HG02981 (cell line): ENCODE results near the gene DHX29.

ENCODE experiments used
- ATAC-seq: cut with Tn5 transposase; IDR thresholded peaks from one replicate; pipeline ENCODE4 v1.9.1; 2021; ENCODE audit warnings: mild to moderate bottlenecking, moderate library complexity; ENCODE audit not compliant: unreplicated experiment

DHX29 gene

DNA sequence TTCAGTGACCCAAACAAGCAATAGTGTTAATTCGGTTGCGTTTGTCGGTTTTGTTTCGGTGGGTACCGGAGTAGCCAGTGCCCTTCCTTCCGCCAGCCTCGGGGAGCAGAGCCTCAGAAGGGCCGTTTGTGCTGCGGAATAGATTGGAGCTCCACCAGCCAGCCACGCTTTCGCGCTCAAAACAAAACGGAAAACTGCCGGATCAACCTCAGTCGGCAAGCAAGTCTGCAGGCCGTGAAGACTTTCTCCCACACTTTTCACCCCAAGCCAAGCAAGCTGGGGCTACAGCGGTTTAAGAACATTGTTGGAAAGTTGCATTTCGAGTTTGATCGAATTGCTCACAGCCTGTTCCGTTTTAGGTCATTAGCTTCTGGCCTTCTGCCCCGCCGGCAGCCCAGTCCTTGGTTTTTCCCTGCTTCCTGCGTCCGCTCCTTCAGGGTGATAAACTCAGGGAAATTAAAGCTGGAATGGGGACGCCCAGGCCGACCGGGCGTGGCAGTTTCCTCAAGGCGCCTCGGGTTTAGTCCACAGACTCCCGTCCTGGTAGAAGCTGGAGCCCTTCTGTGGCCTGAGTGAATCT is 73.3 kb downstream of the DHX29 start:
- ATAC-seq = no peak

DNA sequence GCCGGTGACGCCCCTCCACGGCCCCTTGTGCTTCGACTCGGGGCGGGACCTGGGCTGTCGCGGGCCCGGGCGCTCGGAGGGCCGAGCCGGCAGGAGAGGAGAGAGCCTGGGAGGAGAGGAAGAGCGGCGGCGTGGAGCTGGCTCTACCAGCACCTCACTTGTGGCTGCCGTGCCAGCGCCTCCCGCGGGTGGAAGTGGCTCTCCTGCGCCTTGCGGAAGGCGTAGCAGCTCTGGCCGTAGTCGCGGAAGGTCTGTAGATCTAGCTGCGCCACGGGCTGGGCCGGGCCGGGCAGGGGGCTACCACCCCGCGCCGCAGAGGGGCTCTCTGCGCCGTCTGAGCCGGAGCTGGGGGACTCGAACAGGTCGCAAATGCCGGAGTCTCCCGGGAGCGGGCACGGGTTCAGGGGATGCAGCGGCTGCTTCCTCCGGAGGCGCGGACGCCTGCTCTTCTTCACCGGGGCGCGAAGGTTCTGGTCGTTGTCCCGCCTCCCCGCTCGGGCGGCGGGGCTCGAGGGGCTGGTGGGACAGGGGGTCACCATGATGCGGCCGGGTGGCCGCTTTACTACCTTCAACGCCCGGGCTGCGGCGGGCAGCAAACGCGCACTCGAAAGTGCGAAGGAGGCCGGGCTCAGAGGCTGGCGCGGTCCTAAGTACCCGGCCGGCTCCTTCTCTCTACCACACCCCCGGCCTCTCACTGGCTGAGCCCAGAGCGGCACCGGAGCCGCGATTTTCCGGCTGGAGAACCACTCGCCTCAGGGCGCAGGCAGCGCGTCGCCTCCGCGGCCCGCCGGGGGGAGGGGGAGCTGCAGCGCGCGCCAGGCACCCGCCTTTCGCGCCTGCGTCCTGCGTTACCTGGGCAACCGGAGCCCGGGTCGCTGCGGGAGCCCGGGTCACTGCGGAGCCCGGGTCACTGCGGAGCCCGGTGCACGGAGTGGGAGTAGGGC is 74.2 kb downstream of the DHX29 start, which contains the start of gene CCNO:
CCNO (minus strand) TSS at position 624 of the 944 bp plus-strand sequence; CDS start at position 539, 85 bp downstream.
- peak; percentile 48 for ATAC-seq

DNA sequence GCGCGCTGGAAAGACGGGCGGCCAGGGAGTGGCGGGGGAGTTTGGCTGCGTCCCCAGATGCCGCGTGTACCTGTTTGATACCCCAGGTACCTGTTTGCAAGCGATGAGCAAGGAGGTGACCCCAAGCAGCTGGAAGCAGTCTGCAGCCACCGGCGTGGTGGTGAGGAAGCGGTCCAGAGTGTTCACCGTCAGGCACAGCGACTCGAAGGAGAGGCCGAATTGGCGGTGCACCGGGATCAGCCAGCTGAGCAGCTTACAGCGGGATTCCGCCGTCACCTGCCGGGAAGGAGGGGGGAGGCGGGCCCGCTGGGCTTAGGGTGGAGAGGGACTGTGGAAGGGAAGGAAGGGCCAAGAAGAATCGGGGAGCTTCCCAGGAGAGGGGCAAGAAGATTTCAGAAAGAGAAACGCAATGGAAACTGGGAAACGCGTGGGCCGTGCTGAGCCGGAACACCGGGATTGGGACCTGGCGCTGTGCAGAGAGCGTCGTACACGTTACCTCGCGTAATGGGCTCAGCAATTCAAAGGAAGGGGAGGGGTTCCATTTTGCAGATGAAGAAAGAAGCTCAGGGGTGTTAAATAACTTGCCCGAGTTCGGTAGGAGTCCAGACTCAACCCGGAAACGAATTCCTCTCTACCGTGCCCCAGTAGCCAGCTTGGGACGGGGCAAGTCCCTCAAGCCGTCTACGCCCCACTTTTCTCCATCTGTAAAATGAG is 75.1 kb downstream of the DHX29 start:
- peak; percentile 5 for ATAC-seq

DNA sequence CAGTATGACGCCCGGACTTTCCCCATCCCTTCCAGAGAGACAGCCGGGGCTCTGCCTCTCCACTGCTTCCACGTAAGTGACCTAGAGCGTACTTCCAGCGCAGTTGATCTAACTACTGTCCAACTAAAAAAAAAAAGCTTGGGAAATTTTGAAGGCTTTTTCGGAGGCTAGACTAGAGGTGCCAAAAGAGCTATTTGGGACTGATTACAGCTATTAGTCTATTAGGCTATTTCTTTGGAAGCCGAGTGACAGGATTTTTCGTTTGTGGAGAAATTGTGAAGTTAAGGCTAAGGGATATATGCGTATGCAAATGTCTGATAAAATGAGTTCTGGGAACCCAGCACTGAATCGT is 75.6 kb downstream of the DHX29 start:
- no peak for ATAC-seq

DNA sequence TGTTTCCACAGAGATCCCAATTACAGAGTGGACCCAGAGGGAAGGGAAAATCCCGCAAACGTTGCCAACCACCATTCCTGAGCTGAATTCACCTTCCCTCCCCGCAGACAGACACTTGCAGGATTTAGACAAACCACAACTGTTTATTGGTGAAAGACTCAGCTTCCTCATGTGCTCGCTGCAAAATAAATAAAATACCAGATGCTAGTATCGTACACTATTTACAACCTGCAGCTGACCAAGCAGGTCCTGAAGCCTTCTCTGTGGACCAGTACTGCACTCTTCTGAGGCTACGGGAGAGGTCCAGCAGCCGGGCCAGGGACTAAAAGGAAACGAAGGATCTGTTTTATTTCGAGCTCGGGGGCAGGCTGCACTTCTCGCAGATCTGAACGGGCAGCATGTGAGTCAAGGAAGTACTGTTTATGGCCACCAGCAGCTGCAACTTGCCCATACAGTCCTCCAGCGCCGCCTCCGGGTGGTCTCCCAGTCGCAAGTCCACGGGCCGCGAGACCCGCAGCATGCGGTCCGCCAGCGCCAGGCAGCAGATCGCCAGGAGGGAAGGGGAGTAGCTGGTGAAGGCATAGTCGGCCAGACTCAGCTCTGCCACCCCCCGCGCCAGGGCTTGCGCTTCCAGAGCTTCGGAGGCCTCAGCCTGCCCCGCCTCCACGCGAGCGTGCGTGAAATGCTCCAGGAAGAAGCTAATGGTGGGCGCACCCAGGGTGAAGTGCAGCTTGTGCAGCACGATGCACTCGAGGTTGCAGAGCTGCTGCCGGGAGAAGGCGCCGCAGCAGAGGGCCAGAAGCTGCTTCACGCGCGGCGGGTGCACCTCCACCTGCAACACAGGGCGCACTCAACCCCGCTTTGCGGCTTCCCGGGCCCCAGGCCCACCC is 76.2 kb downstream of the DHX29 start:
- no peak for ATAC-seq

DNA sequence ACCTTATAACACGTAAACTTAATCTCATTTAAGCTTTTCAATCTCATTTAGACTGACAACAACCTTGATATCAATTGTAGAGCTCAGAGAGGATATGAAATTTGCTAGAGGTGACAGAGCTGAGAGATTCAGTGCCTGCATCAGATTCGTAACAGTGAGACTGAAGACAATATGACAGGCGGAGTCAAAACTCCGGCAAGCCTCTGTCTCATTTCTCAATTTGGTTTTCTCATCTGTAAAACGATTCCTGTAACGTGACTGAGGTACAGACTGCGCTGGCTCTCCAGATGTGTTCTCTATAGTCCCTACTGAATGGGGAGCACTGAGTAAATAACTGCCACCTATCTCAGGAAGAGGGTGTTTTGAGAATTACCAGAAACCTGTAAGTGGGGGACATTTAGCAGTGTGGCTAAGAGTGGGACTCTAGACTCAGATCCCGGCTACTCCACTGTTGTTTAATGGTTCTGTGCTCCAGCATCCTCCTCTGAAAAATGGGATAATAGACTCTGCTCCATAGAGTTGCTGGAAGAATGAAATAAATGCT is 77.3 kb downstream of the DHX29 start:
- no peak for ATAC-seq

DNA sequence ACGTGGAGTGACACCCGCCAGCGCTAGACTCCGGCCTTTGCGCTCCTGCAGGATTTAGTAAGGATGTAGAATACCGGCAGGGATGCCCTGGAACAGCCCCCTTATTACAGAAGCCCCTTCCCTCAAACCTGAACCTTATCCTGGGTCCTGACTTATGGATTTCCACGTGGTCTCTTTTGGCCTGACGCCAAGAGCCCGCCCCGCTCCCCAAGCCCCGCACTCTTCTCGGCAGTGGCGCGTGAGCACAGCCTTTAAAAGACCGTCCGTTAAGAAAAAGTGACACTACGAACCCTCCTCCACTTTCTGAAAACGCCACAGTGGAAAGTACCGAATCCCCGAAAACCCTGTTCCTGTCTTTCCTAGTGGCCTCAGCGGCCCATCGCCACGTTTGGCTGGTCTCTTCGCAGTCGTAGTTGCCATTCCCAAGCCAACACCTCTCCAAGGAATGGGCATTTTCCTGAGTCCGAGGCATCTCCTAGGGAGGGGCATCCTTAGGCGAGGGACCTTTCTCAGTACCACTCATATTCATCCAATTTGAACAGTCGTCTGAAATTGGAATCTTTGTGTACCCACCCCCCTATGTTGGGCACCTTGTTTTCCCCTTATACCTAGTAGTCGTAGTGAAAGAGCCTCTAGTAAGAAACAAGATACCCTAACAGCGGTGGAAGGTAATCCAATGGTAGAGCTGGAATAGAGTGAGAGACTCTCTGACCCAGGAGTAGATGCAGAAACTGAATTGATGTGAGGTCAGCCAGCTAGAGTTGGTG is 79.6 kb downstream of the DHX29 start:
- ATAC-seq = no peak

DNA sequence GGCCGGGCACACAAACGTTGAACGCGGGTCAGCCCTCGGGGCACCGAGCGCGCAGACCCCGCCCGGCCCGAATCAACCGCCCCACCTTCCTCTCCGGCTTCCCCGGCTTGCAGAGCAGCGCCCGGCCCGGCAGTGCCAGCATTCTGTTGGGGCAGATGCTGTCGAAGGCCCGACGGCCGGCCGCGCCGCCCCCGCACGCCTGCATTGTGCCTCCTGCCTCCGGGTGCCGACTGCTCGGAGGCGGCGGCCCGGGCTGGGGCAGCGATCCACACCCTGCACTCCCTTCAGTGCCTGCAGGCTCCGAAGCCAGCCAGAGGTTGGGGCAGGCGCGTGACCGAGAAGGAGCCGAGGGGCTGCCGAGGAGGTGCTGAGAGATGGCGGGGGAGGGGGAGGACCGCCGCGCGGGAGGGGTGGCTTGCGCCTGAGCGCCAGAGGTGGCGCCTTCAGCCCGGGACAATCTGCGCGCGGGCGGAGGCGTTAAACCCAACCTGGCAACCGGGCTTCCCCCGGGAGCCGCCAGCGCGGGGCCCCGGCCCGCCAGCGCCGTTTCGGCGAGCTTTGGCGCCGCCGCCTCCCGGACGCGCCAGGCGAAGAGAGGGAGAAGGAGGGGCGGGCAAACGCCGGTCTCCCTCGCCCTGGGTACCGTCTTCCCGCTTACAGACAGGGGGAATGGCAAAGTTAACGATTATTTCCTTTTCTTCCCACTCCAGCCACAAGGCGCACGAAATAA is 80.4 kb downstream of the DHX29 start, which contains the start of gene MCIDAS:
MCIDAS (minus strand) TSS at position 382 of the 730 bp plus-strand sequence; CDS start at position 205, 177 bp downstream.
- peak; percentile 35 for ATAC-seq

DNA sequence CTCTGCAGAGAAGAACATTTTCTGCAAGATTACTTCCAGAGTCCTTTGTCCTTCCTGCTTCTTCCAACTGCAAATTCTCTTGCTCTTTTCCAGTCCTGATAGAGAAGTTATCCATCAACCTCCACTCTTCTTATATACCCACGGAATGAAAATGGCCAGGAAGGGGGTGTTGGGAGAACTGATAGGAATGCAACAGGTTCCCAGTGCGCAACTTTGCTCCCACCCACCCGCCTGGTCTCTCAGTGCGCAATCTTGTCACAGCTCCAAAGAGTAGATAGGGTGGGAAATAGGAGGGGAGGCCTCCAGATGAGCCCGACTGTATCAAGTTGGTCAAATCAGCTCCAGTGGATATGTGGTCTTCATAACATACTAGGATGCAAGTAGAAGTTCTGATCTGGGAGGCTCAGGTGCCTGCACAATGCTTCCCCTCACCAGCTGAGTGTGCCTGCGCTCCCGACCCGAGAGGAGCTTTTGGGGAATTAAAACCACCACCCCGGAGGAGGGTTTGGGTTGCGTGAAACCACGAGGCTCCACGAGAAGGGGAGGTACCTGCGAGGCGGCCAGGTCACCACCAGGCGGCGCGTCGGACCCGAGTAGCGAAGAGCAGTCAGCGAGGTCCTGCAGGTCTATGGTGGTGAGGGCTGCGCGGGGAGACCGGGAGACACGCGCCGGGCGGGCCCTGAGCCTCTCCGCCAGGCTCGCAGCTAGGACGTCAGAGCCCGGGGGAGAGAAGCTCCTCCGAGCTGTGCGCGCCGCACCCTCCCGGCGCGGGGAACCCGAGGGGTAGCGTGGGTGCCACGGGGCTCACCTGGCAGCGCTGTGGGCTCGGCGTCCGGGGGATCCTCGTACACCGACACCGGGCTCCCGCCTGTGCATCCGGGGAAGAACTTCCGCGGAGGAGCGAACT is 81.2 kb downstream of the DHX29 start:
- peak; percentile 48 for ATAC-seq

DNA sequence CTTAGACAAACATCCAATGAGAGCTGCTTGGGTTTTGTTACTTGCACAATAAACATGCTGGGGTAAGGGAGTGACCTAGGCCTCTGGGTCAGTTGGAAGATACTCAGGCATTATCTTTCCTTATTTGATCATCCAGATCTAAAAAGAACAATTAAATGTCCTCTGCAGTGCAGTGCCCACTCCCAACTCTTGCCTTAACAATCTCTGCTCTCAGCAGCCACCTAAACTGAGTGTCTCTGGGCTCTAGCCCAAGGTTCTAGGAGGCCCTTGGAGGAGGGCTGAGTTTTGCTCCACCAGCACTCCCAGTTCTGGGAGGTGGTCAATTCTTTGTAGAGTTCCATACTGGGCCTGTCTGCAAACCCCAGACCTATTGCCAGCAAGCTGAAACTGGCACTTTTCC is 82.1 kb downstream of the DHX29 start:
- ATAC-seq = no peak

DNA sequence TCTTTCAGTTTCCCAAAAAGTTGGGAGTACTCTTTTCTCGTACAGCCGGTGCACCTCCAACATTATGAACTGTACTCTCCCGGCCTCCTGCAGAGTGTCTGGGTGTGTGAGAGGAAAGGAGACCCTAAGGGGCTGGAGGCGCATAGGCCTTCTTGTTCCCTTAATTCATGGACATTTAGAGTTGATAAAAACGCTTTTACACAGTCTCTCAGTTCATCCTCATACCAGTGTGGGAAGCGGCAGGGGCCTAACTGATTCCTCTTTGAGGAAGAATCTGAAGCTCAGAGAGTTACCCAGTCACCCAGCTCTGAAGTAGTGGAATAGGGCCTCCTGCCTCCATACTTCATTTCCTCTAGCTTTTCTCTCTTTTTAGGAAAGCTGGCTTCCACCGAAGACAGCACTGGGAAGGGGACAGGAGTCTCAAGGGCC is 83.7 kb downstream of the DHX29 start:
- no peak for ATAC-seq

DNA sequence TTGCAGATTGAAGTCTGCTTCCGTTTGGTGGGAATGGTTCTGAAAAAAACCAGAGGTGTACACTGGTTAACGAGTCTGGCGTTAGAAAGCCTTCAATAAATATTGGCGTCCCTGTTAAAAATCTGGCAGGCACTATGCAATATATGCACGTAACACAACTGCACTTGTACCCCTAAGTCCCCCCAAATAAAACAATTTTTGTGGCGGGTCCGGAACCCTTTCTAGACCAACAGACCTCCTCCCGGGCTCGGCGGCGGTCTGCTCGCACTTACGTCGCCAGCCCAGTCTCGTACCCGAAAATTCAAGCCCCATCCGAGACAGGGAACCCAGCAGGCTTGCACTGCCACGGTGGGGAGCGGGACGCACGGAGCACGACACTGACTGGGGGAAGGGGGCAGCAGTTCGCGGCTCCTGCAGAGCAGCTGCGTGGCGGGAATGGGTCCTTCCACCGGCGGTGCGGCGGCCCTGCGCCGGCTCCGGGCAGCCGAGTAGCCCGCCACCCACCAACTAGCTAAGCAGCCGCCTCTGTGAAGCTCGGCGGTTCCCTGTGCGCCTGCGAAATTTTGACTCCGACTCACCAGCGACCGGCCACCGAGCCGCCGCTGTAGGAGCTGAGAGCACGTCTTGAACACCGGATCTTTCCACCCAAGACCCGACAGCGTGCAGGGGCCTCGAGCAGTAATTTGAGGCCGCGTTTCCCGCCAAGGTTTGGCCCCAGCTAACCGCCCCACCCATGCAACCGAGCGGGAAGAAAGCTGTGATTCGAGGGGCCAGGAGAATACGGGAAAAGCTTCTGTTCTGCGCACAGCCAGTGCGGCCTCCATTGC is 84.3 kb downstream of the DHX29 start:
- ATAC-seq = no peak

DNA sequence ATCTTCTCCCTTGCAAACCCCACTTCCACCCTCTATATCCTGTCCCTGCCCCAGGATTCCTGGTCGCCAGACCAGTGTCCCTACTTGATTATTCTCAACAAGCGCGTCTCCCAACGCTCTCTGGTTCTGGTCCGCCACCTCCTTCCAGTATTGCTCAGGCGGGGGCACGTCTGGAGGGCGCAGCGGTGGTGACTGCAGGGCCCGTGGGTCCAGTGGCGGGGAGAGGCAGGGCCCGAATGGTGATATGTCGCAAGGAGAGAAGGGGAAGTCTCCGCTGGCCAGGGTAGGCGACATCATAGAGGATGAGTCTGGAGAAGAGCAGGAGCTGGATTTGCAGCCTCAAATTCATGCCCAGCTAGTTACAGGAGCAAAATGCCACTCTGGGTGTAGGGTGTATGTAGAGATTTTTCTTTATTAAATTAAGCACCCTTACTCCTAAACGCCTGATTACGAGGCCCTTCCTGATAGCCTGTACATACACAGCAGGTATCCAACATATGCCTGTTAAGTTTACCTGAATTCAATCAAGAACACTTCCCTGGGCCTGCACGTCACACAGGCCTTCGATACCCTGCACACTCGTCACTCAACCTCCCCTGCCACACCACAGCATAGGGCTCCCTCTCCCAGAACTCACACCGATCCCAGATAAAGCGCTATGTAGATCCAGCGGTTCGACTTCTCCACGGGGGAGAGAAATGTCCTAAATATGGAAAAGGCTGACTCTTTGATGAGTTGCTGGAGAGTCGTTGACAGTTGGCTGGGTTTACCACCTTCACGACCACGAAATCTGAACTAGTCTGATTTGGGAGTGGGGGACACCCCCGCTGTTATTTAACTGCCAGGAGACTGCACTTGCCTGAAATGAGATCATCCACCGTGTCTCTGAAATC is 85.2 kb downstream of the DHX29 start:
- no peak for ATAC-seq

DNA sequence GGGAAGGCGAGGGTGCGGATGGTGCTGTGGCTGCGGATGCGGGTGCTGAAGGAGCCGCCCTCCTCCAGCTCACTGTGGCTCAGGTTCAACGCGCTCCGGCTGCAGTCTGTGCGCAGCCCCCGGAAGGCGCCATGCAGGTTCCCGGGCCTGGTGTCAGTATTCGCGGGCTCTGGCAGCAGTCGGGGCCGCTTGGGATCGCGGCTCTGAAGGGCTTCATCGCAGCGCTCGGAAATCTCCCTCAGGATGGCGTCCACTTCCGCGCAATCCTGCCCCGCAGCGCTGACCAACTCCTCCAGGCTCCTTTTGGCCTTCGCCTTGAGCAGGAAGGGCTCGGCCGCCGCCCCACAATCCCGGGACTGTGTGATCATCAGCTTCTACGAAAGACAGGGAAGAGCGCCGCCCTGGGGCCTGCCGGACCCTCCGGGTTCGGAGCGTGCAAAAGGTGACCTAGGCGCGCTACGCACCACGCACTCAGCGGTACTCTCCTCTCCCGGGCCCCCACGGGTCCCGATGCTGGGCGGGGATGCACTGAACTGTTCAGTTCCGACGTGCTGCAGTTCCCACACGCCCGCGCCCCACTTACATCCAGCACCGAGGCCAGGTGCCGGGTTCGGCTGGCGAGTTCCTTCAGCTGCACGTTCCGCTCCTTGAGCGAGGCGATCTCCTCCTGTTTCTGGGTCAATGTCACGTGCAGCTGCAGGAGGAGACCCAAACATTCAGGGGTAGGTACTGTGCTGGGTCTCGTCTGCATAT is 86.9 kb downstream of the DHX29 start:
- no peak for ATAC-seq

DNA sequence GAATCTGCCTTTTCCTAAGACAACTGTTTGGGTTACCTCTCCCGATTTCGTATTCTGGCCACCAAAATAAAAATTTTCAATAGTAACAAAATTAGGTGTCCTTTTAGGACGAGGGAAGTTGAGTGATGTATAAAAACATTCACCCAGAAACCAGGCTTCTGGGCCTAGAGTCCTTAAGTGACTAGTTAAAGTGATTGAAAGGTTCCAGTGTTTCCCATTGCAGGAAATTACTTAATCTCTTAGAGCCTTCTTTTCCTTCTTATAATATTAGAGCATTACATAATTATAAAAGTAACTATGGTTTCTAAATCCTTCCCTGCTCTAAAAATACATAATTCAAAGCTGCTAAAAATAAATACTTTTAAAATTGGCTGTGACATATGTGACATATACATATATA is 87.7 kb downstream of the DHX29 start:
- no peak for ATAC-seq
